Chondrocyte (in vitro differentiated cells): ENCODE data around the gene AIM2. TPM values are rescaled to one million over a fixed set of nuclear protein-coding genes. Genes with fewer than 3 reads are reported as not detected.
"Not testable (repeated sequence)": the region's sequence is repeated elsewhere in the genome, so short reads cannot be mapped to it uniquely, and the experiment has no call there.

Experiments
- DNase-seq: peaks from one replicate; pipeline ENCODE4 v3.0.0; 2021; ENCODE audit warnings: mixed read lengths, low spot score
- H3K27ac Mint-ChIP-seq: one replicate; pipeline ENCODE4 v1.8.0; 2021; ENCODE audit warnings: mild to moderate bottlenecking, moderate library complexity, mixed read lengths; ENCODE audit not compliant: unreplicated experiment
- H3K27me3 Mint-ChIP-seq: 2 replicates; pipeline ENCODE4 v1.8.0; 2021; ENCODE audit warnings: low read depth, mixed read lengths
- H3K36me3 Mint-ChIP-seq: 2 replicates; pipeline ENCODE4 v1.8.0; 2021; ENCODE audit warnings: low read depth, mixed read lengths
- H3K4me1 Mint-ChIP-seq: 2 replicates; pipeline ENCODE4 v1.8.0; 2021; ENCODE audit warnings: low read depth, mild to moderate bottlenecking, mixed read lengths
- H3K4me3 Mint-ChIP-seq: one replicate; pipeline ENCODE4 v1.8.0; 2021; ENCODE audit warnings: mild to moderate bottlenecking, moderate library complexity, mixed read lengths; ENCODE audit not compliant: unreplicated experiment
- H3K9me3 Mint-ChIP-seq: 2 replicates; pipeline ENCODE4 v1.8.0; 2021; ENCODE audit warnings: low read depth, mixed read lengths
- total RNA-seq: library from RNA; stranded (reverse); gene quantifications from 3 replicates; pipeline ENCODE4 v1.2.1, GENCODE V29; 2021
- TF ChIP-seq, protein P1 (sequence below): fragments of 200-600 bp; sonication (generic); IDR thresholded peaks from 2 replicates; pipeline ENCODE4 v1.5.0; 2021; ENCODE audit warnings: antibody characterized with exemption, mild to moderate bottlenecking, moderate library complexity

Gene AIM2
- total RNA-seq, 1 donor from 2014 or later, result not detected

- TF ChIP-seq, protein P1, sequence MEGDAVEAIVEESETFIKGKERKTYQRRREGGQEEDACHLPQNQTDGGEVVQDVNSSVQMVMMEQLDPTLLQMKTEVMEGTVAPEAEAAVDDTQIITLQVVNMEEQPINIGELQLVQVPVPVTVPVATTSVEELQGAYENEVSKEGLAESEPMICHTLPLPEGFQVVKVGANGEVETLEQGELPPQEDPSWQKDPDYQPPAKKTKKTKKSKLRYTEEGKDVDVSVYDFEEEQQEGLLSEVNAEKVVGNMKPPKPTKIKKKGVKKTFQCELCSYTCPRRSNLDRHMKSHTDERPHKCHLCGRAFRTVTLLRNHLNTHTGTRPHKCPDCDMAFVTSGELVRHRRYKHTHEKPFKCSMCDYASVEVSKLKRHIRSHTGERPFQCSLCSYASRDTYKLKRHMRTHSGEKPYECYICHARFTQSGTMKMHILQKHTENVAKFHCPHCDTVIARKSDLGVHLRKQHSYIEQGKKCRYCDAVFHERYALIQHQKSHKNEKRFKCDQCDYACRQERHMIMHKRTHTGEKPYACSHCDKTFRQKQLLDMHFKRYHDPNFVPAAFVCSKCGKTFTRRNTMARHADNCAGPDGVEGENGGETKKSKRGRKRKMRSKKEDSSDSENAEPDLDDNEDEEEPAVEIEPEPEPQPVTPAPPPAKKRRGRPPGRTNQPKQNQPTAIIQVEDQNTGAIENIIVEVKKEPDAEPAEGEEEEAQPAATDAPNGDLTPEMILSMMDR, result no peak
- Mint-ChIP-seq H3K9me3 (no peaks in the 10 kb centered on the region), H3K27me3 (no peaks in the 10 kb centered on the region), H3K27ac (no peak overlapping the region), H3K36me3 (peaks cover 16% of the 10 kb centered on the region), H3K4me1 (peaks cover 8% of the 10 kb centered on the region), H3K4me3 (no peak overlapping the region)
- DNase-seq, result no peak
These were observed 22.1 kb downstream of the AIM2 start for GRCh38 chr1:159054427-159054826.

- Mint-ChIP-seq H3K4me3 (no peak overlapping the region), H3K9me3 (no peaks in the 10 kb centered on the region), H3K4me1 (peaks cover 8% of the 10 kb centered on the region), H3K36me3 (peaks cover 16% of the 10 kb centered on the region), H3K27ac (no peak overlapping the region), H3K27me3 (no peaks in the 10 kb centered on the region)
- TF ChIP-seq, protein P1, result no peak
- DNase-seq, result no peak
These were observed 25.1 kb downstream of the AIM2 start for GRCh38 chr1:159051436-159051835.

DNA sequence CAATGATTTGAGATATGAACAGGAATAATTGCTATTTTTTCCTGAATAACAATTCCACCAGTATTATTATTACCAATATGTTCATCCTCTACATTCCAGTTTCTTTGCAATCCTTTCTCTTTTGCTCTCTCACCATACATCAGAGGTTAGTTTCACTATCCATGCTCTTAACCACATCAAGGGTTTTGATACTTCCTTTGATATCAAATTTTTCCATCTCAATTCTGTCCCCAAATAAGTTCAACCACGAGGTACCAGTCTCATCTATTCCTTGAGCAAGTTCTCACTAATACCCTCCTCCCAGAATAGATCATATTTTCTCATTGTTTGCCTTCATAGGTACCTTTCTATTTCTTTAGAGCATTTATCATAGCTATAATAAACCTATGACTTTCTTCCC lies 30.1 kb downstream of the AIM2 start:
- not testable (repeated sequence) for H3K9me3 Mint-ChIP-seq, DNase-seq, H3K36me3 Mint-ChIP-seq, H3K27me3 Mint-ChIP-seq, H3K27ac Mint-ChIP-seq, H3K4me3 Mint-ChIP-seq, H3K4me1 Mint-ChIP-seq

DNA sequence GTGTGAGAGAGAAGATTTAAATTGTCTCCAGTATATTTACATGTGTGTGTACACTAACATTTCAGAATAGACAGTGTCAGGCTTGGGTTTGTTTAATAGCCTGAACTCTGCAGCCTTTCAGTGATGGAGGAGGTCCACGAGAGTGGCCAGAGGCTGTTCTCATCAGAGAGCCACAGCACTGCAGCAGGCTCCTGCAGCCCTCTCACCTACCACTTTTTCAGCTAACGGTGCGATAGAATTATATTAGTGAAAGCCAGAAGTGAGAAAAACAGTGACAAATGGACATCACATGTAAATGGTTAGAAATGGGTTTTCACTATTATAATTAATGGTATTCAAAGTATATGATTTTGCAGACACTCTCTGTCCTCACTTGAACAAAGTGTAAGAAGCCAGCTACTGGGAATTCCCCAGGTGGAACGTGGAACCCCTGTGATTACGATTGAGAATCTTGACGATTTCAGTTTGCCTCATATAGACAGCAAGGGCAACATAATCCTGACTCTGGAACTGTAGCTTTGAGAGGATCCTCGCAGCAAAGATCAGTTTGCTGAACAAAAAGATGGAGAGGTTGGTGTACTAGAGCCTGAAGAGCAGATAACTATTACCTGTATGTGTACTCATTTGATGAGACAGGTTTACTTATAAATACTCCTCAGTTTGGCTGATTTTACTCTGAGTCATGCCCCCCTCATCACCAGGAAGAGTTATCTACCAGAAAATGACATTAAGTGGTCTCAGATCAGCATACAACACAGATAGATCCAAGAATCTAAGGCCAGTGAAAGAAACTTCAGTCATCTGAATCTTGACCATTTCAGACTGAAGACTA lies 35.5 kb downstream of the AIM2 start:
- H3K9me3 Mint-ChIP-seq, result no peaks in the 10 kb centered on the region
- H3K4me1 Mint-ChIP-seq, result peaks cover 13% of the 10 kb centered on the region
- TF ChIP-seq, protein P1, result no peak
- no peak overlapping the region for H3K27ac Mint-ChIP-seq
- H3K36me3 Mint-ChIP-seq, result no peaks in the 10 kb centered on the region
- no peak for DNase-seq
- H3K4me3 Mint-ChIP-seq, result no peak overlapping the region
- H3K27me3 Mint-ChIP-seq, result no peaks in the 10 kb centered on the region

- Mint-ChIP-seq H3K9me3 (no peaks in the 10 kb centered on the region), H3K36me3 (no peaks in the 10 kb centered on the region), H3K4me1 (peaks cover 13% of the 10 kb centered on the region), H3K27ac (no peak overlapping the region), H3K4me3 (no peak overlapping the region), H3K27me3 (no peaks in the 10 kb centered on the region)
- TF ChIP-seq, protein P1, result no peak
- DNase-seq, result no peak
These were observed 36.4 kb downstream of the AIM2 start for GRCh38 chr1:159040206-159040605.

DNA sequence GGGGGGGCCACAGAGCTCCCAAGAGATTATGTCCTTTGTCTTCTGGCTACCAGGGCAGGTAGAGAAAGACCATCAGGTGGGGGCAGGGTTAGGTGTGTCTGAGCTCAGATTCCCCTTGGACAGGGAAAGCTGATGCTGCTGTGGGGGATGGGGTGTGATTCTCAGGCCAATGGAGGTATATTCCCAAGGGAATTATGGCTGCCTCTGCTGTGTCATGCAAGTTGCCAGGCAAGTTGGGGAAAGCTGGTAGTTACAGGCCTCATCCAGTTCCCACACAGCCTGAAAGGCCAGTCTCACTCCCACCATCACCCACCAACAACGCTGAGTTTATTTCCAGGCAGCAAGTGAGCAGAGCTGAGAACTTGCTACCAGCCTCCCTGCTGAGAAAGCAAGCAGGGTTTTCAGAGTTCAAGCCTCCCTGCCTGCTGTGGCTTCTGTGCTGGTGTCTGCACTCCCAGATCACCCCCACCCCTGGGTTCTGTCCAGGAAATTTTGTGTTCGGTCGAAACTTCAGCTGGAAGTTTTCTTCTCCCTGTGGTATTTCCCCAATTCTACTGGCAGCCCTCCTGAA lies 45.6 kb downstream of the AIM2 start:
- H3K4me1 Mint-ChIP-seq, result no peaks in the 10 kb centered on the region
- peaks cover 8% of the 10 kb centered on the region for H3K9me3 Mint-ChIP-seq
- TF ChIP-seq, protein P1, result no peak
- H3K36me3 Mint-ChIP-seq, result peaks cover 10% of the 10 kb centered on the region
- no peaks in the 10 kb centered on the region for H3K27me3 Mint-ChIP-seq
- no peak overlapping the region for H3K4me3 Mint-ChIP-seq
- no peak for DNase-seq
- no peak overlapping the region for H3K27ac Mint-ChIP-seq
